Placental pericyte (primary cell): Measurements from ENCODE around the gene CPA4. TPM values are rescaled to one million over a fixed set of nuclear protein-coding genes. Genes with fewer than 3 reads are reported as not detected.

ENCODE experiments used
- total RNA-seq: library from RNA; depleted of rRNA; stranded (reverse); fragments of >200 nt; gene quantifications from 2 replicates; pipeline ENCODE4 v1.2.3, GENCODE V29; 2012

CPA4 gene
- 9.4 and 9.7 TPM in 2 replicates for total RNA-seq

GRCh38 chr7:130292682-130293257 is at the start of gene CPA4:
CPA4 (plus strand) TSS chr7:130293161; CDS start chr7:130293181, 20 bp downstream.

GRCh38 chr7:130266258-130266960 is 26.6 kb upstream of the CPA4 start, which contains the start of gene CPA2:
CPA2 (plus strand) TSS chr7:130266863; CDS start chr7:130266882, 19 bp downstream.

GRCh38 chr7:130344271-130344866 is 51.4 kb downstream of the CPA4 start, which contains the start of gene CPA5:
CPA5 (plus strand) TSS chr7:130344816; CDS start chr7:130346486, 1,670 bp downstream.

Other genes with a start within 250 kb of the CPA4 start
- 14.2 and 20.0 TPM in 2 replicates for gene ZC3HC1, start 241.8 kb upstream of the CPA4 start, total RNA-seq
- gene KLHDC10, start 222.6 kb upstream of the CPA4 start, total RNA-seq: 16.0 and 22.6 TPM in 2 replicates
- 29.5 and 32.0 TPM in 2 replicates for gene TMEM209, start 87.8 kb upstream of the CPA4 start, total RNA-seq
- gene SSMEM1, start 85.3 kb upstream of the CPA4 start, total RNA-seq: 0.22 TPM in 1 of 2 replicates, not detected in the other
- gene CPA2, start 26.3 kb upstream of the CPA4 start, total RNA-seq: 0.22 TPM in 1 of 2 replicates, not detected in the other
- gene CPA5, start 51.7 kb downstream of the CPA4 start, total RNA-seq: not detected in 2 replicates
- gene CPA1, start 87.3 kb downstream of the CPA4 start, total RNA-seq: 1.8 TPM in 1 of 2 replicates, not detected in the other
- 15.5 and 23.5 TPM in 2 replicates for gene CEP41, start 147.9 kb downstream of the CPA4 start, total RNA-seq
- gene MEST, start 198.9 kb downstream of the CPA4 start, total RNA-seq: 97.6 and 860 TPM in 2 replicates